ENCODE measurements around the gene ZNF302. TPM values are rescaled to one million over a fixed set of nuclear protein-coding genes. Genes with fewer than 3 reads are reported as not detected.
"Not testable (repeated sequence)": the region's sequence is repeated elsewhere in the genome, so short reads cannot be mapped to it uniquely, and the experiment has no call there.

Gene ZNF302
- total RNA-seq, 1 donor from 2014 or later: 45.6 TPM

DNA sequence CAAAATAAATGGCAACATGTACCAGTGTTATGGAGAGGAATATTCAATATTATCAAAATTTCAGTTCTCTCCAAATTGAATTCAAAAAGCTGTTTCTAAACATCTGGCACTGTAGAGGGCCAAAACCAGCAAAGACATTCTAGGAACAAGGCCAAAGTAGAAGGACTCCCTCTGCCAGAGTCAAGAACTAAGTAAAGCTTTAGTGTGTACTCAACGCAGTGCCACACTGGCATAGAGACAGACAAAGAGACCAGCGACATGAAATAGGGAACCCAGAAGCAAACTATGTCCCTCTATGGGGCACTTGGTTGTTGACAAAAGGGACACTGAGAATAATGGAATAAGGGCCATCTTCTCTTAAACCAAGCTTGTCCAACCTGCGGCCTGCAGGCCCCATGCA, 16.1 kb upstream of the ZNF302 start:
- H3K4me3 ChIP-seq: no peak overlapping the region
- TF ChIP-seq, protein P1, sequence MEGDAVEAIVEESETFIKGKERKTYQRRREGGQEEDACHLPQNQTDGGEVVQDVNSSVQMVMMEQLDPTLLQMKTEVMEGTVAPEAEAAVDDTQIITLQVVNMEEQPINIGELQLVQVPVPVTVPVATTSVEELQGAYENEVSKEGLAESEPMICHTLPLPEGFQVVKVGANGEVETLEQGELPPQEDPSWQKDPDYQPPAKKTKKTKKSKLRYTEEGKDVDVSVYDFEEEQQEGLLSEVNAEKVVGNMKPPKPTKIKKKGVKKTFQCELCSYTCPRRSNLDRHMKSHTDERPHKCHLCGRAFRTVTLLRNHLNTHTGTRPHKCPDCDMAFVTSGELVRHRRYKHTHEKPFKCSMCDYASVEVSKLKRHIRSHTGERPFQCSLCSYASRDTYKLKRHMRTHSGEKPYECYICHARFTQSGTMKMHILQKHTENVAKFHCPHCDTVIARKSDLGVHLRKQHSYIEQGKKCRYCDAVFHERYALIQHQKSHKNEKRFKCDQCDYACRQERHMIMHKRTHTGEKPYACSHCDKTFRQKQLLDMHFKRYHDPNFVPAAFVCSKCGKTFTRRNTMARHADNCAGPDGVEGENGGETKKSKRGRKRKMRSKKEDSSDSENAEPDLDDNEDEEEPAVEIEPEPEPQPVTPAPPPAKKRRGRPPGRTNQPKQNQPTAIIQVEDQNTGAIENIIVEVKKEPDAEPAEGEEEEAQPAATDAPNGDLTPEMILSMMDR (IDR thresholded peaks at IDR 0.05; ENCODE audit: borderline replicate concordance): no peak
- no peaks in the 10 kb centered on the region for H3K9me3 ChIP-seq (replicated peaks)
- peaks cover 31% of the 10 kb centered on the region for H3K4me1 ChIP-seq
- no peaks in the 10 kb centered on the region for H3K27me3 ChIP-seq (ENCODE audit: low read depth)
- intact Hi-C loops (cut with micrococcal nuclease): no loop called here
- no peaks in the 10 kb centered on the region for H3K36me3 ChIP-seq
- H3K27ac ChIP-seq (replicated peaks): peak overlapping the region; percentile 68
- no peak for DNase-seq

GRCh38 chr19:34662919-34663318, 14.6 kb upstream of the ZNF302 start:
- no peak overlapping the region for H3K4me3 ChIP-seq
- H3K4me1 ChIP-seq: peaks cover 40% of the 10 kb centered on the region
- intact Hi-C loops (cut with micrococcal nuclease): no loop called here
- no peaks in the 10 kb centered on the region for H3K9me3 ChIP-seq (replicated peaks)
- no peaks in the 10 kb centered on the region for H3K27me3 ChIP-seq (ENCODE audit: low read depth)
- TF ChIP-seq, protein P1 (IDR thresholded peaks at IDR 0.05; ENCODE audit: borderline replicate concordance): peak; percentile 54
- DNase-seq: no peak
- no peaks in the 10 kb centered on the region for H3K36me3 ChIP-seq
- no peak overlapping the region for H3K27ac ChIP-seq (replicated peaks)

GRCh38 chr19:34664168-34664567, 13.3 kb upstream of the ZNF302 start:
- no peaks in the 10 kb centered on the region for H3K27me3 ChIP-seq (ENCODE audit: low read depth)
- peak overlapping the region; percentile 33 for H3K27ac ChIP-seq (replicated peaks)
- H3K4me3 ChIP-seq: no peak overlapping the region
- DNase-seq: peak; percentile 39
- no peaks in the 10 kb centered on the region for H3K9me3 ChIP-seq (replicated peaks)
- no peaks in the 10 kb centered on the region for H3K36me3 ChIP-seq
- TF ChIP-seq, protein P1 (IDR thresholded peaks at IDR 0.05; ENCODE audit: borderline replicate concordance): no peak
- peaks cover 42% of the 10 kb centered on the region for H3K4me1 ChIP-seq
- intact Hi-C loops (cut with micrococcal nuclease): no loop called here

GRCh38 chr19:34664870-34665269, 12.6 kb upstream of the ZNF302 start:
- no peaks in the 10 kb centered on the region for H3K9me3 ChIP-seq (replicated peaks)
- peaks cover 42% of the 10 kb centered on the region for H3K4me1 ChIP-seq
- no peak overlapping the region for H3K27ac ChIP-seq (replicated peaks)
- H3K27me3 ChIP-seq (ENCODE audit: low read depth): no peaks in the 10 kb centered on the region
- intact Hi-C loops (cut with micrococcal nuclease): no loop called here
- no peak for DNase-seq
- TF ChIP-seq, protein P1 (IDR thresholded peaks at IDR 0.05; ENCODE audit: borderline replicate concordance): no peak
- H3K36me3 ChIP-seq: no peaks in the 10 kb centered on the region
- no peak overlapping the region for H3K4me3 ChIP-seq

DNA sequence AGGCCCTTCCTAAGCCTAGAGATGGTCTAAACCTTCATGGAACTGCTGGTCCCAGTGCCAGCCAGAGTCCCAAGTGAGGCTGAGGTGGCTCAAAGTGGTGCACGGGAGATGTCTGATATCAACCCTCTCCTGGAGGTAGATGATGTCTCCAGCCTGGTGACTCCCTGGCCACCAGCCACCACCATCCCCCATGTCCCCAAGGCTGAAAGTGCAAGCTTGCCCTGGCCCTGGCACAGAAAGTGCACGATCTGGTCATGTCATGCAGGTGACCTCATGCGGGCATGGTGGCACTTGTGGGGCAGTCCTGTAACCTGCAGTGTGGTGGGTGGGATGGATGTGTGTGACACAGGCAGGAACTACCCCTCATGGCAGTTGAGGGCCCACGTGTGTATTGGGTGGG, 12.2 kb upstream of the ZNF302 start:
- H3K4me3 ChIP-seq; H3K9me3 ChIP-seq (replicated peaks); H3K27ac ChIP-seq (replicated peaks); DNase-seq; intact Hi-C loops (cut with micrococcal nuclease); H3K27me3 ChIP-seq (ENCODE audit: low read depth); H3K36me3 ChIP-seq: not testable (repeated sequence)
- H3K4me1 ChIP-seq: peaks cover 42% of the 10 kb centered on the region

DNA sequence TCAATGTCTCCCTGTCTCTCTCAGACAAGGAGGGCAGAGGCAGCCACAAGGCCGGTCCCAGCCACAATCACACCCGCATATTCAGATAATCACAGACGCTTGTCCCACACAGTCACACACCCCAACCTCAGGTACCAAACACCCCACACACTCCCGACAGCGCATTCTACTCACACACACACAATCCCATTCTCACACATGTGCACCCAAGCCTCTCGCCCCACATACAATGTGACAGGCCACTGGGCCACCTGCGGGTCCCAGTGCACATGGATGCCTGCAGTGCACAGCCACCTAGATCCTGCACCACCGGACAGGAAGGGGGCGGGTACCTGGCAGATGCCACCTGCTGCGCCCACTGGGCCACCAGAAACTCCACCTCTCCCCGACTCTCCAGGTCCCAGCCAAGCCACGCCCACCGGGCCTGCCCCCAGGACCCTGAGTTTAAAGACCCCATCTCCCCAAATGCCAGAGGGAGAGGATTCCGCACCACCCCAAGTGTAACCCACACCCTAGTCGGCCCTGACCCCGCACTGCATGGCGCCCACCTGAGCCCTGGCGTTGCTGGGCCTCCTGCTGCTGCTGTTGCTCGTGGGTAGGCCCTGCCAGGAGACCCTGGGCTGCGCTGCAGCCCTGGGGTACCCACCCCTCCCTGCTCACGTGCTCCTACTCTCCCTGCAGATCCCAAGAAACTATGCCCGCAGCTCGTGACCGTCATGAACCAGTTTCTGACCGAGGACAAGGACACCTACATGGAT, 11.1 kb upstream of the ZNF302 start:
- Histone ChIP-seq H3K27me3 (ENCODE audit: low read depth) (no peaks in the 10 kb centered on the region), H3K36me3 (no peaks in the 10 kb centered on the region), H3K9me3 (replicated peaks) (no peaks in the 10 kb centered on the region), H3K27ac (replicated peaks) (no peak overlapping the region), H3K4me3 (no peak overlapping the region), H3K4me1 (peaks cover 38% of the 10 kb centered on the region)
- TF ChIP-seq, protein P1 (IDR thresholded peaks at IDR 0.05; ENCODE audit: borderline replicate concordance): no peak
- intact Hi-C loops (cut with micrococcal nuclease): no loop called here
- DNase-seq: no peak

All from left ventricle myocardium inferior (tissue), 1 donor.